DND-41 (cell line): ENCODE measurements around the gene ADAMTS12.

ENCODE experiments used
- ATAC-seq: fragments of 200-7000 bp; cut with Tn5 transposase; 3 replicates; pipeline ENCODE4 v1.9.1; 2021; ENCODE audit warnings: low read depth; ENCODE audit not compliant: insufficient read depth
- DNase-seq: peaks from one replicate; pipeline ENCODE4 v3.0.0-alpha.2; 2020
- H2AFZ ChIP-seq: 2 replicates; pipeline ENCODE4 v1.6.0; 2012; ENCODE audit warnings: low read depth, low read length
- H3K27ac ChIP-seq: 2 replicates; pipeline ENCODE4 v1.5.1; 2012; ENCODE audit warnings: low read length, inconsistent platforms
- H3K27me3 ChIP-seq: fragments of 200-600 bp; sonication (generic); 2 replicates; pipeline ENCODE4 v1.6.0; 2012; ENCODE audit warnings: low read length, mild to moderate bottlenecking, inconsistent platforms; ENCODE audit not compliant: insufficient read depth, poor library complexity
- H3K36me3 ChIP-seq: 2 replicates; pipeline ENCODE4 v1.5.1; 2012; ENCODE audit warnings: low read length, inconsistent platforms; ENCODE audit not compliant: insufficient read depth
- H3K4me1 ChIP-seq: 2 replicates; pipeline ENCODE4 v1.5.1; 2012; ENCODE audit warnings: mild to moderate bottlenecking, low read length; ENCODE audit not compliant: insufficient read depth
- H3K4me2 ChIP-seq: 2 replicates; pipeline ENCODE4 v1.6.0; 2012; ENCODE audit warnings: mild to moderate bottlenecking, moderate library complexity, low read length, inconsistent platforms; ENCODE audit not compliant: insufficient read depth
- H3K4me3 ChIP-seq, 2 experiments: fragments of 200-600 bp in 1 of 2; shearing (Covaris generic) in 1 of 2; 2 replicates each; pipeline ENCODE4 v1.5.1; 2012 to 2016; ENCODE audit warnings: inconsistent platforms in 2 of 2, low read length in 2 of 2, mild to moderate bottlenecking in 2 of 2, low read depth in 1 of 2, moderate library complexity in 1 of 2
- H3K79me2 ChIP-seq: 2 replicates; pipeline ENCODE4 v1.6.0; 2012; ENCODE audit warnings: low read length, inconsistent platforms; ENCODE audit not compliant: insufficient read depth
- H3K9ac ChIP-seq: 2 replicates; pipeline ENCODE4 v1.6.0; 2012; ENCODE audit warnings: low read depth, mild to moderate bottlenecking, inconsistent platforms, low read length, moderate library complexity
- H3K9me3 ChIP-seq: 2 replicates; pipeline ENCODE4 v1.5.1; 2012; ENCODE audit warnings: low read length, moderate library complexity, mild to moderate bottlenecking, inconsistent platforms; ENCODE audit not compliant: insufficient read depth, severe bottlenecking
- H4K20me1 ChIP-seq: 2 replicates; pipeline ENCODE4 v1.6.0; 2012; ENCODE audit warnings: low read length; ENCODE audit not compliant: insufficient read depth
- EZH2 ChIP-seq: IDR thresholded peaks from 3 replicates; pipeline ENCODE4 v1.6.1; 2012; ENCODE audit warnings: borderline replicate concordance, low read depth, mild to moderate bottlenecking, moderate library complexity, low read length, inconsistent platforms; ENCODE audit not compliant: severe bottlenecking
- TF ChIP-seq, protein P1 (sequence below): IDR thresholded peaks from 2 replicates; pipeline ENCODE4 v1.5.1; 2012; ENCODE audit warnings: borderline replicate concordance, low read length, moderate library complexity, mild to moderate bottlenecking; ENCODE audit not compliant: poor library complexity, severe bottlenecking; ENCODE audit errors: extremely low read depth

The ADAMTS12 gene

GRCh38 chr5:33736510-33736909 is 155.3 kb downstream of the ADAMTS12 start:
- H3K4me1 ChIP-seq, result no peaks in the 10 kb centered on the region
- H3K9ac ChIP-seq, result no peak overlapping the region
- TF ChIP-seq, protein P1, sequence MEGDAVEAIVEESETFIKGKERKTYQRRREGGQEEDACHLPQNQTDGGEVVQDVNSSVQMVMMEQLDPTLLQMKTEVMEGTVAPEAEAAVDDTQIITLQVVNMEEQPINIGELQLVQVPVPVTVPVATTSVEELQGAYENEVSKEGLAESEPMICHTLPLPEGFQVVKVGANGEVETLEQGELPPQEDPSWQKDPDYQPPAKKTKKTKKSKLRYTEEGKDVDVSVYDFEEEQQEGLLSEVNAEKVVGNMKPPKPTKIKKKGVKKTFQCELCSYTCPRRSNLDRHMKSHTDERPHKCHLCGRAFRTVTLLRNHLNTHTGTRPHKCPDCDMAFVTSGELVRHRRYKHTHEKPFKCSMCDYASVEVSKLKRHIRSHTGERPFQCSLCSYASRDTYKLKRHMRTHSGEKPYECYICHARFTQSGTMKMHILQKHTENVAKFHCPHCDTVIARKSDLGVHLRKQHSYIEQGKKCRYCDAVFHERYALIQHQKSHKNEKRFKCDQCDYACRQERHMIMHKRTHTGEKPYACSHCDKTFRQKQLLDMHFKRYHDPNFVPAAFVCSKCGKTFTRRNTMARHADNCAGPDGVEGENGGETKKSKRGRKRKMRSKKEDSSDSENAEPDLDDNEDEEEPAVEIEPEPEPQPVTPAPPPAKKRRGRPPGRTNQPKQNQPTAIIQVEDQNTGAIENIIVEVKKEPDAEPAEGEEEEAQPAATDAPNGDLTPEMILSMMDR, result no peak
- no peak for TF ChIP-seq EZH2
- DNase-seq, result no peak
- no peaks in the 10 kb centered on the region for H3K36me3 ChIP-seq
- ATAC-seq, result no peak
- no peaks in the 10 kb centered on the region for H3K79me2 ChIP-seq
- no peaks in the 10 kb centered on the region for H4K20me1 ChIP-seq
- no peak overlapping the region for H3K27ac ChIP-seq
- no peak overlapping the region for H2AFZ ChIP-seq
- H3K9me3 ChIP-seq, result no peaks in the 10 kb centered on the region
- no peak overlapping the region for H3K4me3 ChIP-seq
- H3K4me2 ChIP-seq, result no peak overlapping the region
- no peaks in the 10 kb centered on the region for H3K27me3 ChIP-seq

DNA sequence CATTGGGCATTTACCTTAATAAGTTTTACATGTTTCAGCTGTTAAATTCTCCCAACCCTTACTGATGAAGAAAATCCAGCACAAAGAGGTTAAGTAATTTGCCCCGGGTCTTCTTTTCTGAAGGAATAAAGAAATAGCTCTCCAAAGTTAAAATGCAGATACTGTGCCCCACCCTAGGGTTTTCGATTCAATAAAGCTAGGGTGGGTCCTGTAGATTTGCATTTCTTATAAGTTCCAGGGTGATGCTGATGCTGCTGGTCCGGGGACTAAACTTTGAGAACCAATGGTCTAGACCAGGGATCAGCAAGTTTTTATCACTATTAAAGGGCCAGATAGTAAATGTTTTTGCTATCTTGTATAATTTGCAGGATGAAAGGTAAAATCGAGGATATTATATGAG is 156.7 kb downstream of the ADAMTS12 start:
- no peaks in the 10 kb centered on the region for H3K9me3 ChIP-seq
- H2AFZ ChIP-seq, result no peak overlapping the region
- DNase-seq (no peak), ATAC-seq (no peak)
- TF ChIP-seq EZH2, result no peak
- TF ChIP-seq, protein P1, result no peak
- no peak overlapping the region for H3K4me2 ChIP-seq
- H3K27me3 ChIP-seq, result no peaks in the 10 kb centered on the region
- no peak overlapping the region for H3K27ac ChIP-seq
- no peak overlapping the region for H3K4me3 ChIP-seq
- no peaks in the 10 kb centered on the region for H3K79me2 ChIP-seq
- no peaks in the 10 kb centered on the region for H3K36me3 ChIP-seq
- H3K4me1 ChIP-seq, result no peaks in the 10 kb centered on the region
- no peak overlapping the region for H3K9ac ChIP-seq
- H4K20me1 ChIP-seq, result no peaks in the 10 kb centered on the region

GRCh38 chr5:33734537-33734936 is 157.3 kb downstream of the ADAMTS12 start:
- Histone ChIP-seq H3K9ac (no peak overlapping the region), H3K27me3 (no peaks in the 10 kb centered on the region), H4K20me1 (no peaks in the 10 kb centered on the region), H3K79me2 (no peaks in the 10 kb centered on the region), H3K36me3 (no peaks in the 10 kb centered on the region), H3K4me1 (no peaks in the 10 kb centered on the region), H3K4me2 (no peak overlapping the region), H3K9me3 (no peaks in the 10 kb centered on the region), H3K27ac (no peak overlapping the region), H2AFZ (no peak overlapping the region), H3K4me3 (no peak overlapping the region)
- DNase-seq (no peak), ATAC-seq (no peak)
- TF ChIP-seq EZH2, result no peak

DNA sequence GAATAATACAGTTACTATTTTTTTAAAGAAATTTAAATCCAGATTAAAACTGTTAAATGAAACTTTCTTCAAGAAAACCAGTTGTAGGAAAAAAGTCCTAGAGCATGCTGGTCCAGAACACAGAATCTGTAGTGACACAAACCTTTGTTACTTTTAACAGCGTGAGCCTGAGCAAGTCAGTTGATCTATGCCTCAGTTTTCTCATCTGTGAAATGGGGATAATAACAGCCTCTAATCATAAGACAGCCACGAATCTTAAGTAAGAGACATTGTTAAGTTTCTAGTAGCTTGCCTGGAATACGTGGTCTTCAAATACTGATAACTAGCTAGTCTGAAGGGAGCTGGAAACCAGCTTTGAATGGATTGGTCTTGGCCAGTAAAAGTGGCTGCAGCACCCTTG is 158.6 kb downstream of the ADAMTS12 start:
- Histone ChIP-seq H3K4me1 (no peaks in the 10 kb centered on the region), H3K36me3 (no peaks in the 10 kb centered on the region), H3K27ac (no peak overlapping the region), H3K4me2 (no peak overlapping the region), H3K4me3 (no peak overlapping the region), H3K9ac (no peak overlapping the region), H3K79me2 (no peaks in the 10 kb centered on the region), H3K27me3 (no peaks in the 10 kb centered on the region), H3K9me3 (no peaks in the 10 kb centered on the region), H4K20me1 (no peaks in the 10 kb centered on the region), H2AFZ (no peak overlapping the region)
- no peak for TF ChIP-seq EZH2
- TF ChIP-seq, protein P1, result no peak
- DNase-seq (no peak), ATAC-seq (no peak)
